Measurements from ENCODE around the gene FGFR4. TPM values are rescaled to one million over a fixed set of nuclear protein-coding genes. Genes with fewer than 3 reads are reported as not detected.

Gene FGFR4
- total and polyA plus RNA-seq, 7 donors: 1.6 to 6.5 (median 3.5) TPM

GRCh38 chr5:177131352-177132135 lies 44.8 kb downstream of the FGFR4 start:
- WGBS, 3 donors: 79 to 83% (median 83%) methylated on average over 31 of the region's 31 CpGs
- ATAC-seq (no peak), DNase-seq (peak in 1 of 2 donors; percentile 62)
- no peaks in the 10 kb centered on the region for H3K9me3 ChIP-seq
- intact Hi-C loops (cut with DNase I): loop anchor here in 1 of 2 donors (5.0 kb wide), 1 partner anchor 171 kb away; the partner anchor contains the start of genes PRELID1 and RAB24
- TF ChIP-seq, protein P1, sequence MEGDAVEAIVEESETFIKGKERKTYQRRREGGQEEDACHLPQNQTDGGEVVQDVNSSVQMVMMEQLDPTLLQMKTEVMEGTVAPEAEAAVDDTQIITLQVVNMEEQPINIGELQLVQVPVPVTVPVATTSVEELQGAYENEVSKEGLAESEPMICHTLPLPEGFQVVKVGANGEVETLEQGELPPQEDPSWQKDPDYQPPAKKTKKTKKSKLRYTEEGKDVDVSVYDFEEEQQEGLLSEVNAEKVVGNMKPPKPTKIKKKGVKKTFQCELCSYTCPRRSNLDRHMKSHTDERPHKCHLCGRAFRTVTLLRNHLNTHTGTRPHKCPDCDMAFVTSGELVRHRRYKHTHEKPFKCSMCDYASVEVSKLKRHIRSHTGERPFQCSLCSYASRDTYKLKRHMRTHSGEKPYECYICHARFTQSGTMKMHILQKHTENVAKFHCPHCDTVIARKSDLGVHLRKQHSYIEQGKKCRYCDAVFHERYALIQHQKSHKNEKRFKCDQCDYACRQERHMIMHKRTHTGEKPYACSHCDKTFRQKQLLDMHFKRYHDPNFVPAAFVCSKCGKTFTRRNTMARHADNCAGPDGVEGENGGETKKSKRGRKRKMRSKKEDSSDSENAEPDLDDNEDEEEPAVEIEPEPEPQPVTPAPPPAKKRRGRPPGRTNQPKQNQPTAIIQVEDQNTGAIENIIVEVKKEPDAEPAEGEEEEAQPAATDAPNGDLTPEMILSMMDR (IDR thresholded peaks at IDR 0.05): no peak
- peaks cover 20% of the 10 kb centered on the region for H3K4me1 ChIP-seq
- peak overlapping the region; percentile 82 for H3K27ac ChIP-seq
- H3K4me3 ChIP-seq: peak overlapping the region; percentile 93
- no peaks in the 10 kb centered on the region for H3K27me3 ChIP-seq (ENCODE audit: insufficient read depth in 3 of 3, low read length in 2 of 3)
- H3K36me3 ChIP-seq (ENCODE audit: insufficient read depth in 1 of 2, low read depth in 1 of 2): peaks cover 3 to 16% of the 10 kb centered on the region in 2 donors

- TF ChIP-seq, protein P1 (IDR thresholded peaks at IDR 0.05): no peak
- no peaks in the 10 kb centered on the region for H3K9me3 ChIP-seq
- peak overlapping the region; percentile 82 for H3K27ac ChIP-seq
- H3K4me3 ChIP-seq: peak overlapping the region; percentile 93
- DNase-seq (peak; percentile 33 to 69), ATAC-seq (peak; percentile 43 to 65 (median 50))
- peaks cover 3 to 24% of the 10 kb centered on the region in 2 donors for H3K36me3 ChIP-seq (ENCODE audit: insufficient read depth in 1 of 2, low read depth in 1 of 2)
- no peaks in the 10 kb centered on the region for H3K27me3 ChIP-seq (ENCODE audit: insufficient read depth in 3 of 3, low read length in 2 of 3)
- intact Hi-C loops (cut with DNase I): loop anchor here in 1 of 2 donors (5.0 kb wide), 1 partner anchor 170 kb away; the partner anchor contains the start of genes PRELID1 and RAB24
- WGBS, 3 donors: 31 to 43% (median 35%) methylated on average over 48 to 100 of the region's 100 CpGs
- peaks cover 28% of the 10 kb centered on the region for H3K4me1 ChIP-seq
These were observed 45.7 kb downstream of the FGFR4 start for GRCh38 chr5:177132136-177133095.

- Histone ChIP-seq H3K27me3 (ENCODE audit: insufficient read depth in 3 of 3, low read length in 2 of 3) (no peaks in the 10 kb centered on the region), H3K4me3 (peak within 1 kb of the TSS; percentile 93), H3K9me3 (no peaks in the 10 kb centered on the region), H3K36me3 (ENCODE audit: insufficient read depth in 1 of 2, low read depth in 1 of 2) (peaks cover 3 to 33% of the 10 kb centered on the region in 2 donors), H3K27ac (peak within 1 kb of the TSS; percentile 82), H3K4me1 (peaks cover 35% of the 10 kb centered on the region)
- TF ChIP-seq, protein P1 (IDR thresholded peaks at IDR 0.05): no peak
- ATAC-seq (peak; percentile 76 to 80 (median 79)), DNase-seq (peak; percentile 92 to 95)
- intact Hi-C loops (cut with DNase I): loop anchor here in 1 of 2 donors (5.0 kb wide), 1 partner anchor 169 kb away; the partner anchor contains the start of genes PRELID1 and RAB24
- 0 to 3% (median 1%) methylated on average over 11 to 92 of the region's 93 CpGs for WGBS, 3 donors
These were observed 46.6 kb downstream of the FGFR4 start, which contains the start of gene NSD1 for GRCh38 chr5:177133096-177133852. Gene NSD1, plus strand, starts transcription at chr5:177133773. Its CDS starts 1,331 bp downstream, at chr5:177135104.

All from psoas muscle (tissue), 8 donors.